Liver (tissue), 9 donors: ENCODE data around the gene SPTLC2. TPM values are rescaled to one million over a fixed set of nuclear protein-coding genes. Genes with fewer than 3 reads are reported as not detected.

ENCODE experiments used
- DNase-seq: peaks from one replicate; pipeline ENCODE4 v3.0.0-alpha.2; 2017; ENCODE audit warnings: low spot score
- H3K27ac ChIP-seq, 2 donors: one replicate each; pipeline ENCODE4 v1.7.0; 2013; ENCODE audit warnings: inconsistent platforms in 2 of 2, low read length in 2 of 2, control low read depth in 1 of 2, low read depth in 1 of 2, mild to moderate bottlenecking in 1 of 2
- H3K27me3 ChIP-seq, 4 donors: one replicate each; pipeline versions ENCODE4 v1.6.1 to v1.7.0; 2013; ENCODE audit warnings: low read length in 3 of 4, inconsistent platforms in 1 of 4, mild to moderate bottlenecking in 1 of 4, moderate library complexity in 1 of 4; ENCODE audit not compliant: control insufficient read depth in 4 of 4, insufficient read depth in 4 of 4
- H3K36me3 ChIP-seq, 4 donors: one replicate each; pipeline versions ENCODE4 v1.6.1 to v1.7.0; 2013; ENCODE audit warnings: low read length in 3 of 4, mild to moderate bottlenecking in 3 of 4, low read depth in 1 of 4, moderate library complexity in 1 of 4; ENCODE audit not compliant: control insufficient read depth in 4 of 4, insufficient read depth in 3 of 4
- H3K4me1 ChIP-seq, 4 donors: one replicate each; pipeline versions ENCODE4 v1.6.1 to v1.7.0; 2013; ENCODE audit warnings: low read length in 3 of 4, mild to moderate bottlenecking in 3 of 4, moderate library complexity in 1 of 4; ENCODE audit not compliant: control insufficient read depth in 4 of 4, insufficient read depth in 4 of 4
- H3K4me3 ChIP-seq, 3 donors: one replicate each; pipeline versions ENCODE4 v1.6.1 to v1.7.0; 2013; ENCODE audit warnings: low read length in 3 of 3, control low read depth in 1 of 3, low read depth in 1 of 3, mild to moderate bottlenecking in 1 of 3
- H3K9ac ChIP-seq, 2 donors: one replicate each; pipeline ENCODE4 v1.7.0; 2013; ENCODE audit warnings: low read length in 2 of 2, mild to moderate bottlenecking in 2 of 2, moderate library complexity in 2 of 2, control low read depth in 1 of 2, low read depth in 1 of 2
- H3K9me3 ChIP-seq, 4 donors: one replicate each; pipeline versions ENCODE4 v1.6.1 to v1.7.0; 2013; ENCODE audit warnings: low read length in 3 of 4; ENCODE audit not compliant: control insufficient read depth in 4 of 4
- ATF3 ChIP-seq: IDR thresholded peaks from 2 replicates; pipeline ENCODE4 v1.6.1; 2016; ENCODE audit warnings: antibody characterized with exemption
- CTCF ChIP-seq: fragments of 150-350 bp; IDR thresholded peaks from 2 replicates; pipeline ENCODE4 v1.5.1; 2017; ENCODE audit warnings: improper control_type of control experiment, low read depth, low read length; ENCODE audit not compliant: missing input control
- EGR1 ChIP-seq, 2 donors: IDR thresholded peaks; 2 replicates each; pipeline ENCODE4 v1.6.1; 2016 to 2018; ENCODE audit warnings: antibody characterized with exemption in 2 of 2, low read depth in 2 of 2
- FOXA2 ChIP-seq: IDR thresholded peaks from 2 replicates; pipeline ENCODE4 v1.6.1; 2016; ENCODE audit warnings: antibody characterized with exemption
- GABPA ChIP-seq, 2 donors: IDR thresholded peaks in 1 of 2; conservative IDR thresholded peaks in 1 of 2; 2 replicates each; pipeline ENCODE4 v1.6.1; 2016; ENCODE audit warnings: antibody characterized with exemption in 2 of 2, mild to moderate bottlenecking in 1 of 2, moderate library complexity in 1 of 2
- HNF4A ChIP-seq, 2 donors: conservative IDR thresholded peaks; 2 replicates each; pipeline ENCODE4 v1.6.1; 2016; ENCODE audit warnings: antibody characterized with exemption in 2 of 2, mild to moderate bottlenecking in 2 of 2
- HNF4G ChIP-seq: IDR thresholded peaks from 2 replicates; pipeline ENCODE4 v1.6.1; 2016; ENCODE audit warnings: antibody characterized with exemption
- JUND ChIP-seq, 2 donors: IDR thresholded peaks; 2 replicates each; pipeline ENCODE4 v1.6.1; 2016; ENCODE audit warnings: antibody characterized with exemption in 2 of 2
- NR2F2 ChIP-seq: IDR thresholded peaks from 2 replicates; pipeline ENCODE4 v1.6.1; 2016; ENCODE audit warnings: antibody characterized with exemption
- REST ChIP-seq: IDR thresholded peaks from 2 replicates; pipeline ENCODE4 v1.6.1; 2016; ENCODE audit warnings: antibody characterized with exemption, mild to moderate bottlenecking
- RXRA ChIP-seq, 2 donors: IDR thresholded peaks; 2 replicates each; pipeline ENCODE4 v1.6.1; 2017 to 2018; ENCODE audit warnings: antibody characterized with exemption in 2 of 2, mild to moderate bottlenecking in 1 of 2
- SP1 ChIP-seq: IDR thresholded peaks from 2 replicates; pipeline ENCODE4 v1.6.1; 2018; ENCODE audit warnings: antibody characterized with exemption, mild to moderate bottlenecking
- TAF1 ChIP-seq: conservative IDR thresholded peaks from 2 replicates; pipeline ENCODE4 v1.6.1; 2016; ENCODE audit warnings: antibody characterized with exemption, mild to moderate bottlenecking
- YY1 ChIP-seq: IDR thresholded peaks from 2 replicates; pipeline ENCODE4 v1.6.1; 2016; ENCODE audit warnings: antibody characterized with exemption, mild to moderate bottlenecking
- ZBTB33 ChIP-seq: IDR thresholded peaks from 2 replicates; pipeline ENCODE4 v1.6.1; 2016; ENCODE audit warnings: antibody characterized with exemption
- WGBS: extraction: QIAGEN DNeasy Blood & Tissue Kit; methylation state at CpG from one replicate; pipeline ENCODE4 v1.1.7; 2013; 5-methylcytosine and 5-hydroxymethylcytosine counted together
- polyA plus RNA-seq, 2 donors: library from polyadenylated mRNA; stranded (reverse) in 1 of 2; unstranded in 1 of 2; fragments of 200-250 nt in 1 of 2; fragments of >200 nt in 1 of 2; fragmentation: Nextera tagmentation in 1 of 2; extraction: Ambion mirVana in 1 of 2; gene quantifications; one replicate each; pipeline versions ENCODE4 v1.2.1 to v1.2.3, GENCODE V29; 2013 to 2015
- total RNA-seq, 2 donors: library from RNA; depleted of rRNA; stranded (reverse); fragments of >200 nt; gene quantifications; one replicate each; pipeline ENCODE4 v1.2.3, GENCODE V29; 2014
- donor health status: healthy.
- donor health status: healthy.
- donor health status: healthy.
- donor health status: healthy.
- donor health status: healthy.

Gene SPTLC2
- total and polyA plus RNA-seq, 4 donors: 3.9 to 19.2 (median 9.9) TPM

GRCh38 chr14:77508876-77509275 lies 107.6 kb downstream of the SPTLC2 start:
- Histone ChIP-seq H3K27me3 (no peaks in the 10 kb centered on the region), H3K4me3 (no peak overlapping the region), H3K9ac (no peak overlapping the region), H3K4me1 (no peaks in the 10 kb centered on the region), H3K9me3 (no peaks in the 10 kb centered on the region), H3K27ac (no peak overlapping the region), H3K36me3 (peaks cover 0 to 17% (median 14%) of the 10 kb centered on the region in 4 donors)
- DNase-seq: no peak
- TF ChIP-seq HNF4G (no peak), GABPA (IDR thresholded peaks at IDR 0.05 in 1 of 2, conservative IDR thresholded peaks at IDR 0.05 in 1 of 2) (no peak), RXRA (IDR thresholded peaks at IDR 0.05) (no peak), JUND (IDR thresholded peaks at IDR 0.05) (no peak), SP1 (no peak), ATF3 (no peak), EGR1 (IDR thresholded peaks at IDR 0.05; ENCODE audit: low read depth in 2 of 2) (no peak), FOXA2 (no peak), CTCF (no peak), REST (no peak), HNF4A (conservative IDR thresholded peaks at IDR 0.05) (no peak), NR2F2 (no peak), YY1 (no peak)
- 94% methylated on average over 3 of the region's 3 CpGs for WGBS

- DNase-seq: no peak
- Histone ChIP-seq H3K9me3 (peaks cover 0 to under 1% (median 0%) of the 10 kb centered on the region in 4 donors), H3K4me3 (no peak overlapping the region), H3K4me1 (no peaks in the 10 kb centered on the region), H3K27me3 (no peaks in the 10 kb centered on the region), H3K27ac (no peak overlapping the region), H3K36me3 (peaks cover 0 to 17% (median 14%) of the 10 kb centered on the region in 4 donors), H3K9ac (no peak overlapping the region)
- no peak for TF ChIP-seq FOXA2
- no peak for TF ChIP-seq JUND (IDR thresholded peaks at IDR 0.05)
- WGBS: 96% methylated on average over 4 of the region's 4 CpGs
These were observed 108.2 kb downstream of the SPTLC2 start for GRCh38 chr14:77508249-77508648.

GRCh38 chr14:77507762-77508161 lies 108.7 kb downstream of the SPTLC2 start:
- Histone ChIP-seq H3K9ac (no peak overlapping the region), H3K27ac (no peak overlapping the region), H3K4me3 (no peak overlapping the region), H3K27me3 (no peaks in the 10 kb centered on the region), H3K9me3 (peaks cover 0 to 4% (median 0%) of the 10 kb centered on the region in 4 donors), H3K36me3 (peaks cover 0 to 17% (median 14%) of the 10 kb centered on the region in 4 donors), H3K4me1 (no peaks in the 10 kb centered on the region)
- 99% methylated on average over 3 of the region's 3 CpGs for WGBS
- TF ChIP-seq TAF1 (no peak), JUND (IDR thresholded peaks at IDR 0.05) (no peak), HNF4G (no peak), REST (no peak), RXRA (IDR thresholded peaks at IDR 0.05) (no peak), ZBTB33 (no peak), ATF3 (no peak)
- DNase-seq: no peak
